ENCODE results near the gene PGM2. TPM values are rescaled to one million over a fixed set of nuclear protein-coding genes. Genes with fewer than 3 reads are reported as not detected.

Gene PGM2
- polyA plus RNA-seq, 1 of the 3 experiments (the other 2 are of a cell fraction) = 12.7 TPM

- TF ChIP-seq JUND (IDR thresholded peaks at IDR 0.05) (no peak), FOXJ3 (CRISPR knock-in tag; IDR thresholded peaks at IDR 0.05) (no peak), CTCF (IDR thresholded peaks at IDR 0.05) (0 out of 2 replicates have a peak, but pooled peaks have one; percentile 24), RFX5 (IDR thresholded peaks at IDR 0.05; ENCODE audit: low read length) (no peak), RAD21 (IDR thresholded peaks at IDR 0.05; ENCODE audit: low read length) (no peak), MEF2A (IDR thresholded peaks at IDR 0.05; ENCODE audit: borderline replicate concordance, low read depth) (no peak), POLR2AphosphoS5 (IDR thresholded peaks at IDR 0.05; ENCODE audit: low read depth, low read length) (peak; percentile 95), CHD2 (IDR thresholded peaks at IDR 0.05; ENCODE audit: low read length, partially characterized antibody) (no peak), TCF12 (IDR thresholded peaks at IDR 0.05) (0 out of 2 replicates have a peak, but pooled peaks have one; percentile 2), NRF1 (IDR thresholded peaks at IDR 0.05; ENCODE audit: low read depth, low read length) (no peak)
- TF ChIP-seq, protein P1, sequence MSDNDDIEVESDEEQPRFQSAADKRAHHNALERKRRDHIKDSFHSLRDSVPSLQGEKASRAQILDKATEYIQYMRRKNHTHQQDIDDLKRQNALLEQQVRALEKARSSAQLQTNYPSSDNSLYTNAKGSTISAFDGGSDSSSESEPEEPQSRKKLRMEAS (IDR thresholded peaks at IDR 0.05; ENCODE audit: low read depth) = peak; percentile 58
Measured at GRCh38 chr4:37826295-37827029, at the start of gene PGM2 (continued).

- CTCF ChIA-PET = interaction anchor here (0.8 kb wide), 1 partner anchor 177 kb away, joined by 3 read pairs; no protein-coding TSS in a partner anchor
Measured at GRCh38 chr4:37779896-37780295, 46.6 kb upstream of the PGM2 start.

More at GRCh38 chr4:37779896-37780295, 46.6 kb upstream of the PGM2 start:
- no peaks in the 10 kb centered on the region for H3K79me2 ChIP-seq (ENCODE audit: insufficient read depth)
- no peaks in the 10 kb centered on the region for H3K4me1 ChIP-seq (ENCODE audit: control insufficient read depth in 1 of 2, insufficient read depth in 2 of 2, low read depth in 1 of 2, low read length in 1 of 2)
- POLR2A ChIA-PET = no interaction called here
- no peaks in the 10 kb centered on the region for H3K9me2 ChIP-seq
- H3K9ac ChIP-seq = no peak overlapping the region
- H3F3A ChIP-seq (replicated peaks; ENCODE audit: insufficient read depth) = no peaks in the 10 kb centered on the region
- H3K4me2 ChIP-seq = no peak overlapping the region
- no peaks in the 10 kb centered on the region; the same call in 1 of the 2 replicates for H3K27me3 ChIP-seq (ENCODE audit: insufficient read depth)
- no peak overlapping the region for H3K4me3 ChIP-seq (ENCODE audit: low read depth in 2 of 2, low read length in 1 of 2)
- no peak for TF ChIP-seq MEF2A (IDR thresholded peaks at IDR 0.05; ENCODE audit: borderline replicate concordance, low read depth)
- TF ChIP-seq SMC3 (IDR thresholded peaks at IDR 0.05; ENCODE audit: low read depth, low read length) = no peak
- TF ChIP-seq, protein P2, sequence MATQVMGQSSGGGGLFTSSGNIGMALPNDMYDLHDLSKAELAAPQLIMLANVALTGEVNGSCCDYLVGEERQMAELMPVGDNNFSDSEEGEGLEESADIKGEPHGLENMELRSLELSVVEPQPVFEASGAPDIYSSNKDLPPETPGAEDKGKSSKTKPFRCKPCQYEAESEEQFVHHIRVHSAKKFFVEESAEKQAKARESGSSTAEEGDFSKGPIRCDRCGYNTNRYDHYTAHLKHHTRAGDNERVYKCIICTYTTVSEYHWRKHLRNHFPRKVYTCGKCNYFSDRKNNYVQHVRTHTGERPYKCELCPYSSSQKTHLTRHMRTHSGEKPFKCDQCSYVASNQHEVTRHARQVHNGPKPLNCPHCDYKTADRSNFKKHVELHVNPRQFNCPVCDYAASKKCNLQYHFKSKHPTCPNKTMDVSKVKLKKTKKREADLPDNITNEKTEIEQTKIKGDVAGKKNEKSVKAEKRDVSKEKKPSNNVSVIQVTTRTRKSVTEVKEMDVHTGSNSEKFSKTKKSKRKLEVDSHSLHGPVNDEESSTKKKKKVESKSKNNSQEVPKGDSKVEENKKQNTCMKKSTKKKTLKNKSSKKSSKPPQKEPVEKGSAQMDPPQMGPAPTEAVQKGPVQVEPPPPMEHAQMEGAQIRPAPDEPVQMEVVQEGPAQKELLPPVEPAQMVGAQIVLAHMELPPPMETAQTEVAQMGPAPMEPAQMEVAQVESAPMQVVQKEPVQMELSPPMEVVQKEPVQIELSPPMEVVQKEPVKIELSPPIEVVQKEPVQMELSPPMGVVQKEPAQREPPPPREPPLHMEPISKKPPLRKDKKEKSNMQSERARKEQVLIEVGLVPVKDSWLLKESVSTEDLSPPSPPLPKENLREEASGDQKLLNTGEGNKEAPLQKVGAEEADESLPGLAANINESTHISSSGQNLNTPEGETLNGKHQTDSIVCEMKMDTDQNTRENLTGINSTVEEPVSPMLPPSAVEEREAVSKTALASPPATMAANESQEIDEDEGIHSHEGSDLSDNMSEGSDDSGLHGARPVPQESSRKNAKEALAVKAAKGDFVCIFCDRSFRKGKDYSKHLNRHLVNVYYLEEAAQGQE (IDR thresholded peaks at IDR 0.05; ENCODE audit: low read depth, low read length) = no peak
- no peak for TF ChIP-seq GABPA (IDR thresholded peaks at IDR 0.05; ENCODE audit: low read depth)
- TF ChIP-seq, protein P3, sequence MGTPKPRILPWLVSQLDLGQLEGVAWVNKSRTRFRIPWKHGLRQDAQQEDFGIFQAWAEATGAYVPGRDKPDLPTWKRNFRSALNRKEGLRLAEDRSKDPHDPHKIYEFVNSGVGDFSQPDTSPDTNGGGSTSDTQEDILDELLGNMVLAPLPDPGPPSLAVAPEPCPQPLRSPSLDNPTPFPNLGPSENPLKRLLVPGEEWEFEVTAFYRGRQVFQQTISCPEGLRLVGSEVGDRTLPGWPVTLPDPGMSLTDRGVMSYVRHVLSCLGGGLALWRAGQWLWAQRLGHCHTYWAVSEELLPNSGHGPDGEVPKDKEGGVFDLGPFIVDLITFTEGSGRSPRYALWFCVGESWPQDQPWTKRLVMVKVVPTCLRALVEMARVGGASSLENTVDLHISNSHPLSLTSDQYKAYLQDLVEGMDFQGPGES (IDR thresholded peaks at IDR 0.05; ENCODE audit: low read depth, low read length) = no peak
- no peak for TF ChIP-seq USF2 (IDR thresholded peaks at IDR 0.05; ENCODE audit: borderline replicate concordance, low read depth, low read length)
- TF ChIP-seq RXRA (IDR thresholded peaks at IDR 0.05; ENCODE audit: borderline replicate concordance, low read depth) = no peak
- no peak for TF ChIP-seq EP300 (IDR thresholded peaks at IDR 0.05; ENCODE audit: borderline replicate concordance in 1 of 2, low read depth in 1 of 2, low read length in 1 of 2)
- TF ChIP-seq FOXM1 (IDR thresholded peaks at IDR 0.05; ENCODE audit: low read depth) = no peak
- TF ChIP-seq RAD21 (IDR thresholded peaks at IDR 0.05; ENCODE audit: low read length) = no peak
- TF ChIP-seq RFX5 (IDR thresholded peaks at IDR 0.05; ENCODE audit: low read length) = no peak
- no peaks in the 10 kb centered on the region for H3K36me3 ChIP-seq (replicated peaks in 1 of 2; ENCODE audit: control insufficient read depth in 1 of 2, insufficient read depth in 2 of 2, low read length in 1 of 2)
- no peak overlapping the region for H2AFZ ChIP-seq (ENCODE audit: low read depth)
- H3K9me3 ChIP-seq = no peaks in the 10 kb centered on the region; the same call in 1 of the 2 replicates
- H4K20me1 ChIP-seq (ENCODE audit: insufficient read depth) = no peaks in the 10 kb centered on the region
- DNase-seq = no peak
- H3K27ac ChIP-seq (ENCODE audit: low read depth in 2 of 2, low read length in 1 of 2) = no peak overlapping the region

All from SK-N-SH (cell line).